Gastroesophageal sphincter (tissue), 3 donors: ENCODE results near the gene NFKB1.

ENCODE experiments used
- POLR2A ChIP-seq, 2 donors: fragments of 450-650 bp; IDR thresholded peaks; one replicate each; pipeline ENCODE4 v1.6.1; 2017; ENCODE audit warnings: antibody characterized with exemption in 2 of 2, mild to moderate bottlenecking in 2 of 2, moderate library complexity in 1 of 2
- POLR2AphosphoS5 ChIP-seq: sonication (generic); formaldehyde crosslinking; IDR thresholded peaks from one replicate; pipeline ENCODE4 v1.6.1; 2017; ENCODE audit warnings: antibody characterized with exemption
- TF ChIP-seq, protein P1 (sequence below), 4 experiments: fragments of 200-600 bp in 2 of 4; fragments of 450-650 bp in 2 of 4; sonication (generic) in 1 of 4; IDR thresholded peaks; one replicate each; pipeline ENCODE4 v1.5.1; 2017 to 2019; ENCODE audit warnings: antibody characterized with exemption in 4 of 4, mild to moderate bottlenecking in 2 of 4, moderate library complexity in 2 of 4

- TF ChIP-seq, protein P1, sequence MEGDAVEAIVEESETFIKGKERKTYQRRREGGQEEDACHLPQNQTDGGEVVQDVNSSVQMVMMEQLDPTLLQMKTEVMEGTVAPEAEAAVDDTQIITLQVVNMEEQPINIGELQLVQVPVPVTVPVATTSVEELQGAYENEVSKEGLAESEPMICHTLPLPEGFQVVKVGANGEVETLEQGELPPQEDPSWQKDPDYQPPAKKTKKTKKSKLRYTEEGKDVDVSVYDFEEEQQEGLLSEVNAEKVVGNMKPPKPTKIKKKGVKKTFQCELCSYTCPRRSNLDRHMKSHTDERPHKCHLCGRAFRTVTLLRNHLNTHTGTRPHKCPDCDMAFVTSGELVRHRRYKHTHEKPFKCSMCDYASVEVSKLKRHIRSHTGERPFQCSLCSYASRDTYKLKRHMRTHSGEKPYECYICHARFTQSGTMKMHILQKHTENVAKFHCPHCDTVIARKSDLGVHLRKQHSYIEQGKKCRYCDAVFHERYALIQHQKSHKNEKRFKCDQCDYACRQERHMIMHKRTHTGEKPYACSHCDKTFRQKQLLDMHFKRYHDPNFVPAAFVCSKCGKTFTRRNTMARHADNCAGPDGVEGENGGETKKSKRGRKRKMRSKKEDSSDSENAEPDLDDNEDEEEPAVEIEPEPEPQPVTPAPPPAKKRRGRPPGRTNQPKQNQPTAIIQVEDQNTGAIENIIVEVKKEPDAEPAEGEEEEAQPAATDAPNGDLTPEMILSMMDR (IDR thresholded peaks at IDR 0.05), result no peak
- TF ChIP-seq POLR2A (IDR thresholded peaks at IDR 0.05) (no peak), POLR2AphosphoS5 (no peak)
Measured at GRCh38 chr4:102638621-102639020, 137.5 kb downstream of the NFKB1 start.
